ENCODE data around the gene CPN1. TPM values are rescaled to one million over a fixed set of nuclear protein-coding genes. Genes with fewer than 3 reads are reported as not detected.
A peak's percentile ranks its signal among the peaks of the same experiment; 100 is the strongest.
"Not testable (repeated sequence)": the region's sequence is repeated elsewhere in the genome, so short reads cannot be mapped to it uniquely, and the experiment has no call there.

Gene CPN1
- total and polyA plus RNA-seq, 2 donors, result 0.02 TPM; not detected in 1

DNA sequence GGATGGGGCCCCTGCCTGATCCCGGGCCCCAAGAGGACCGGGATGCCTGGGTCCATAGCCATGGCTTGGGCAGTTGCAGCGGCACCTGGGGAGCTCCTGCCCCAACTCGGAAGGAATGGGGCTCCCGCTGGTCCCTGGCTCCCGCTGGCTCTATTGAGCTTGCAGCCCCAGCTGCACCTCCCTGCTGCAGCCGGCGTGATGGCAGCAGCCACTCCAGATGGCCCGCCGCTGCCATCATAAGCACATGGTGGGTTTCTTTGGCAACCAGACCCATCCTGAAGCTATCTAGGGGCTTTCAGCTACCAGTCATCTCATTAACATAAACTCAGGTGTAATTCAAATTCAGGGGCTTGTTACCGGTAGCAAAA is 60.8 kb downstream of the CPN1 start:
- Histone ChIP-seq H3K27ac (ENCODE audit: low read depth in 1 of 2, low read length in 1 of 2) (peak overlapping the region; percentile 32 to 95), H3K9me3 (ENCODE audit: control insufficient read depth in 2 of 2, insufficient read depth in 1 of 2, low read length in 1 of 2) (peaks cover 0 to 2% of the 10 kb centered on the region in 2 donors), H3K4me1 (ENCODE audit: control insufficient read depth in 2 of 2, insufficient read depth in 2 of 2, low read length in 2 of 2) (peaks cover 27 to 63% of the 10 kb centered on the region in 2 donors), H3K36me3 (ENCODE audit: control insufficient read depth in 2 of 2, insufficient read depth in 2 of 2, low read length in 1 of 2) (no peaks in the 10 kb centered on the region), H3K4me3 (ENCODE audit: low read length in 2 of 2) (no peak overlapping the region), H3K27me3 (ENCODE audit: control insufficient read depth in 2 of 2, insufficient read depth in 1 of 2, low read length in 1 of 2) (no peaks in the 10 kb centered on the region)
- WGBS, result 65% methylated on average over 11 of the region's 11 CpGs
- no peak for DNase-seq (ENCODE audit: low read depth in 6 of 9, low spot score in 9 of 9)

GRCh38 chr10:100020142-100020885 is 61.4 kb downstream of the CPN1 start:
- WGBS, result 21% methylated on average over 5 of the region's 5 CpGs
- DNase-seq (ENCODE audit: low read depth in 6 of 9, low spot score in 9 of 9), result peak in 8 of 9 donors; percentile 60 to 91 (median 76)
- H3K27me3 ChIP-seq (ENCODE audit: control insufficient read depth in 2 of 2, insufficient read depth in 1 of 2, low read length in 1 of 2), result no peaks in the 10 kb centered on the region
- H3K27ac ChIP-seq (ENCODE audit: low read depth in 1 of 2, low read length in 1 of 2), result peak overlapping the region; percentile 89 to 95
- H3K4me1 ChIP-seq (ENCODE audit: control insufficient read depth in 2 of 2, insufficient read depth in 2 of 2, low read length in 2 of 2), result peaks cover 27 to 63% of the 10 kb centered on the region in 2 donors
- H3K4me3 ChIP-seq (ENCODE audit: low read length in 2 of 2), result no peak overlapping the region
- H3K9me3 ChIP-seq (ENCODE audit: control insufficient read depth in 2 of 2, insufficient read depth in 1 of 2, low read length in 1 of 2), result peaks cover 0 to 2% of the 10 kb centered on the region in 2 donors
- H3K36me3 ChIP-seq (ENCODE audit: control insufficient read depth in 2 of 2, insufficient read depth in 2 of 2, low read length in 1 of 2), result no peaks in the 10 kb centered on the region

GRCh38 chr10:100019787-100020141 is 61.9 kb downstream of the CPN1 start:
- peaks cover 0 to 2% of the 10 kb centered on the region in 2 donors for H3K9me3 ChIP-seq (ENCODE audit: control insufficient read depth in 2 of 2, insufficient read depth in 1 of 2, low read length in 1 of 2)
- no peaks in the 10 kb centered on the region for H3K27me3 ChIP-seq (ENCODE audit: control insufficient read depth in 2 of 2, insufficient read depth in 1 of 2, low read length in 1 of 2)
- 75% methylated on average over 3 of the region's 3 CpGs for WGBS
- peaks cover 27 to 62% of the 10 kb centered on the region in 2 donors for H3K4me1 ChIP-seq (ENCODE audit: control insufficient read depth in 2 of 2, insufficient read depth in 2 of 2, low read length in 2 of 2)
- no peaks in the 10 kb centered on the region for H3K36me3 ChIP-seq (ENCODE audit: control insufficient read depth in 2 of 2, insufficient read depth in 2 of 2, low read length in 1 of 2)
- no peak overlapping the region for H3K4me3 ChIP-seq (ENCODE audit: low read length in 2 of 2)
- DNase-seq (ENCODE audit: low read depth in 6 of 9, low spot score in 9 of 9), result no peak
- H3K27ac ChIP-seq (ENCODE audit: low read depth in 1 of 2, low read length in 1 of 2), result peak overlapping the region; percentile 89 to 95

DNA sequence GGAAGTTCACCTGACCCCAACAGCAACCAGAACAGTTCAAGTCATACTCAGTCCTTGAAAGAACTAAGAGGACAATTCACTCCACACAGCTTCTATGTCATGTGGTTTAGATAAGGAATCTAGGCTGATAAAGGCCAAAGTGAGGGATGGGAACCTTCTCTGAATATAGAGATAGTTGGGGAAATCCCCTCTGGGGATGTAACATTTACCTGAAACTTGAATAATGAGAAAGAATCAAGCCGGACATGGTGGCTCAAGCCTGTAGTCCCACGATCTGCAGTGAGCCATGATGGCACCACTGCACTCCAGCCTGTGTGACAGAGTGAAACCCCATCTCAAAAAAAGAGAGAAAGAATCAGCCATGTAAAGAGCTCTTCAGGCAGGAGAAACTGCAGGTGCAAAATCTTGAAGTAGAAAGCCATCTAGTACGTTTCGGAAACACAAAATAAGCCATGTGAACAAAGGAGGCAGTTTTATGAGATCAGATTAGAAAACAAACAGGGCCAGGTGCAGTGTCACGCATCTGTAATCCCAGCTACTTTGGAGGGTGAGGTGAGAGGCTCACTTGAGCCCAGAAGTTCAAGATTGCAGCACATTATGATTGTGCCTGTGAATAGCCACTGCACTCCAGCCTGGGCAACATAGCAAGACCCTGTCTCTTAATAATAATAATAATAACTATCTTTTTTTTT is 67.5 kb downstream of the CPN1 start:
- Histone ChIP-seq H3K9me3 (ENCODE audit: control insufficient read depth in 2 of 2, insufficient read depth in 1 of 2, low read length in 1 of 2) (no peaks in the 10 kb centered on the region), H3K27ac (ENCODE audit: low read depth in 1 of 2, low read length in 1 of 2) (peak overlapping the region; percentile 92 to 99), H3K27me3 (ENCODE audit: control insufficient read depth in 2 of 2, insufficient read depth in 1 of 2, low read length in 1 of 2) (no peaks in the 10 kb centered on the region), H3K36me3 (ENCODE audit: control insufficient read depth in 2 of 2, insufficient read depth in 2 of 2, low read length in 1 of 2) (no peaks in the 10 kb centered on the region), H3K4me3 (ENCODE audit: low read length in 2 of 2) (peak overlapping the region in 1 of 2 donors; percentile 4), H3K4me1 (ENCODE audit: control insufficient read depth in 2 of 2, insufficient read depth in 2 of 2, low read length in 2 of 2) (peaks cover 33 to 60% of the 10 kb centered on the region in 2 donors)
- 21% methylated on average over 5 of the region's 5 CpGs for WGBS
- peak in 6 of 9 donors; percentile 65 to 95 (median 86) for DNase-seq (ENCODE audit: low read depth in 6 of 9, low spot score in 9 of 9)

DNA sequence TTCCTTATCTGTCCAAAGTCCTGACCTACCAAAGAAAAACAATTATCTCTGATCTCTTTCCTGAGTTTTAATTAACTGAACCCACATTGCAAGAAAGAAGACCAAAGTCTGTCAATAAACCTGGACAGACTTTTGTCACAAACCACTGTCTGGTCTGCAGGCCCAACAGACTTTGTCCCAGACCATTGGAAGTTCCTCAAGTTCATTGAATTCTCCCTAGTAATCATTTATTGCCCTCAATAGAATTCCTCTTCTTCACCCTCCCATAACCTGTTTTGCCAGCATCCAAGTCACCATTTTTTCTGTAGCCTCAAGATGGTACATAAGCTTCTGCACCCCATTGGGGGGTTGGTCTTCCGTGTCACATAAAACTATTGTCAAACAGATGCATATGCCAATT is 68.0 kb downstream of the CPN1 start:
- DNase-seq (ENCODE audit: low read depth in 6 of 9, low spot score in 9 of 9), result no peak
- no peaks in the 10 kb centered on the region for H3K9me3 ChIP-seq (ENCODE audit: control insufficient read depth in 2 of 2, insufficient read depth in 1 of 2, low read length in 1 of 2)
- peaks cover 33 to 58% of the 10 kb centered on the region in 2 donors for H3K4me1 ChIP-seq (ENCODE audit: control insufficient read depth in 2 of 2, insufficient read depth in 2 of 2, low read length in 2 of 2)
- 5% methylated on average over 1 of the region's 1 CpG for WGBS
- no peaks in the 10 kb centered on the region for H3K27me3 ChIP-seq (ENCODE audit: control insufficient read depth in 2 of 2, insufficient read depth in 1 of 2, low read length in 1 of 2)
- H3K27ac ChIP-seq (ENCODE audit: low read depth in 1 of 2, low read length in 1 of 2), result peak overlapping the region; percentile 92 to 99
- H3K4me3 ChIP-seq (ENCODE audit: low read length in 2 of 2), result peak overlapping the region in 1 of 2 donors; percentile 4
- H3K36me3 ChIP-seq (ENCODE audit: control insufficient read depth in 2 of 2, insufficient read depth in 2 of 2, low read length in 1 of 2), result no peaks in the 10 kb centered on the region

- WGBS, result 97% methylated on average over 20 of the region's 20 CpGs
- not testable (repeated sequence) for H3K4me3 ChIP-seq (ENCODE audit: low read length in 2 of 2); H3K9me3 ChIP-seq (ENCODE audit: control insufficient read depth in 2 of 2, insufficient read depth in 1 of 2, low read length in 1 of 2); DNase-seq (ENCODE audit: low read depth in 6 of 9, low spot score in 9 of 9); H3K36me3 ChIP-seq (ENCODE audit: control insufficient read depth in 2 of 2, insufficient read depth in 2 of 2, low read length in 1 of 2); H3K27me3 ChIP-seq (ENCODE audit: control insufficient read depth in 2 of 2, insufficient read depth in 1 of 2, low read length in 1 of 2)
- peaks cover 41 to 65% of the 10 kb centered on the region in 2 donors for H3K4me1 ChIP-seq (ENCODE audit: control insufficient read depth in 2 of 2, insufficient read depth in 2 of 2, low read length in 2 of 2)
- H3K27ac ChIP-seq (ENCODE audit: low read depth in 1 of 2, low read length in 1 of 2), result peak overlapping the region; percentile 26 to 99
These were observed 69.8 kb downstream of the CPN1 start for GRCh38 chr10:100011906-100012305.

DNA sequence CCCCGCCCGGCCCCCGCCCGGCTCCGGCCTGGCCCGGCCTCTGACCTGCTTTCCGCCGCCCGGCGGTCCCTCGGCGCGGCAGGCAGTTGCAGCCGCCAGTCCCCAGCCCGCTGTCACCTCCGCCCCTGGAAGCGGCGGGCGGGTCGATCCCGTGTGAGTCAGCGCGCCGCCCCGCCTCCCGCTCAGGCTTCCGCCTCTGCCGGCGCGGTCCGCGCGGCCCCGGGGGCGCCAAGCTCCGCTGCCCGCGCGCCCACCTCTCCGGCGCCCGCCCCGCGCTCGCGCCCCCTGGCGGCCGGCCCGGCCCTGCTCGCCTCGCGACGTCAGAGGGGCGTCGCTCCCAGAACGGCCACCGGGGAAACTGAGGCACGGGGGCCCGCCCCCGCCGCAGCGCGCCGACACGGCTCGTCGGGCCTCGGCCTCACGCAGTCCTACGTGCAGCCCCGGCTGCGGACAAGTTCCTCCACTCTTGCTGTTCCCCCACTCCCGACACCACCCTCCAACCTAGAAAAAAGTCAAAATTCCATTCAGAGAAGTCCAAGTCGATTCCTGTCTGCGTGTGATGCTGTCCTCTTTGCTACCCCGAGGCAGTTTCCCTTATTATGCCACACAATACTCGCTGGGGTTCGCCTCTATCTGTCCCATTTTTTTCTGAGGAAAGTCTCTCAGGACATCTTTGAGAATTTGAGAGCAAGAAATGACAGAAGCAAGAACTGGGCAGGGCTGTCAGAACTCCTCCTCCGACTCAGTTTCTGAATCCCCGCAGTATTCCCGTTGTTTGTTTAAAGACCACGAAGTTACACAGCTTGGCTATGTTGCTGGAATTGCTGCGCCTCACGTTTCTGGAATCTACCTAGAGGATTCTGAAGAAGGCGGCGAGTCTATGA is 71.6 kb downstream of the CPN1 start, which contains the start of gene DNMBP:
Gene DNMBP (minus strand): TSS at position 155 of the 884 bp plus-strand sequence. CDS start 37,823 bp downstream, outside the sequence.
- 5% methylated on average over 84 of the region's 86 CpGs for WGBS
- peak in 5 of 9 donors; percentile 77 to 92 (median 89) for DNase-seq (ENCODE audit: low read depth in 6 of 9, low spot score in 9 of 9)
- Histone ChIP-seq H3K36me3 (ENCODE audit: control insufficient read depth in 2 of 2, insufficient read depth in 2 of 2, low read length in 1 of 2) (no peaks in the 10 kb centered on the region), H3K27me3 (ENCODE audit: control insufficient read depth in 2 of 2, insufficient read depth in 1 of 2, low read length in 1 of 2) (no peaks in the 10 kb centered on the region), H3K27ac (ENCODE audit: low read depth in 1 of 2, low read length in 1 of 2) (peak within 1 kb of the TSS; percentile 48 to 90), H3K9me3 (ENCODE audit: control insufficient read depth in 2 of 2, insufficient read depth in 1 of 2, low read length in 1 of 2) (no peaks in the 10 kb centered on the region), H3K4me1 (ENCODE audit: control insufficient read depth in 2 of 2, insufficient read depth in 2 of 2, low read length in 2 of 2) (peaks cover 40 to 58% of the 10 kb centered on the region in 2 donors), H3K4me3 (ENCODE audit: low read length in 2 of 2) (peak within 1 kb of the TSS; percentile 90 to 99)

- H3K4me3 ChIP-seq (ENCODE audit: low read length in 2 of 2), result peak overlapping the region; percentile 90 to 99
- H3K27me3 ChIP-seq (ENCODE audit: control insufficient read depth in 2 of 2, insufficient read depth in 1 of 2, low read length in 1 of 2), result no peaks in the 10 kb centered on the region
- peak in 5 of 9 donors; percentile 55 to 82 (median 70) for DNase-seq (ENCODE audit: low read depth in 6 of 9, low spot score in 9 of 9)
- H3K36me3 ChIP-seq (ENCODE audit: control insufficient read depth in 2 of 2, insufficient read depth in 2 of 2, low read length in 1 of 2), result no peaks in the 10 kb centered on the region
- no peaks in the 10 kb centered on the region for H3K9me3 ChIP-seq (ENCODE audit: control insufficient read depth in 2 of 2, insufficient read depth in 1 of 2, low read length in 1 of 2)
- H3K4me1 ChIP-seq (ENCODE audit: control insufficient read depth in 2 of 2, insufficient read depth in 2 of 2, low read length in 2 of 2), result peaks cover 40 to 52% of the 10 kb centered on the region in 2 donors
- peak overlapping the region; percentile 48 to 90 for H3K27ac ChIP-seq (ENCODE audit: low read depth in 1 of 2, low read length in 1 of 2)
- under 1% methylated on average over 45 of the region's 45 CpGs for WGBS
These were observed 72.3 kb downstream of the CPN1 start for GRCh38 chr10:100009283-100009792.

Data from thymus (tissue), 11 donors.